ENCODE measurements around the gene CCDC196.

GRCh38 chr14:66539034-66539433 is 52.9 kb downstream of the CCDC196 start:
- TF ChIP-seq POLR2A (IDR thresholded peaks at IDR 0.05; ENCODE audit: extremely low read depth, insufficient read length) (no peak), MYC (IDR thresholded peaks at IDR 0.05; ENCODE audit: low read depth, low read length) (no peak), MAX (IDR thresholded peaks at IDR 0.05; ENCODE audit: low read depth, low read length) (no peak)
- TF ChIP-seq, protein P1, sequence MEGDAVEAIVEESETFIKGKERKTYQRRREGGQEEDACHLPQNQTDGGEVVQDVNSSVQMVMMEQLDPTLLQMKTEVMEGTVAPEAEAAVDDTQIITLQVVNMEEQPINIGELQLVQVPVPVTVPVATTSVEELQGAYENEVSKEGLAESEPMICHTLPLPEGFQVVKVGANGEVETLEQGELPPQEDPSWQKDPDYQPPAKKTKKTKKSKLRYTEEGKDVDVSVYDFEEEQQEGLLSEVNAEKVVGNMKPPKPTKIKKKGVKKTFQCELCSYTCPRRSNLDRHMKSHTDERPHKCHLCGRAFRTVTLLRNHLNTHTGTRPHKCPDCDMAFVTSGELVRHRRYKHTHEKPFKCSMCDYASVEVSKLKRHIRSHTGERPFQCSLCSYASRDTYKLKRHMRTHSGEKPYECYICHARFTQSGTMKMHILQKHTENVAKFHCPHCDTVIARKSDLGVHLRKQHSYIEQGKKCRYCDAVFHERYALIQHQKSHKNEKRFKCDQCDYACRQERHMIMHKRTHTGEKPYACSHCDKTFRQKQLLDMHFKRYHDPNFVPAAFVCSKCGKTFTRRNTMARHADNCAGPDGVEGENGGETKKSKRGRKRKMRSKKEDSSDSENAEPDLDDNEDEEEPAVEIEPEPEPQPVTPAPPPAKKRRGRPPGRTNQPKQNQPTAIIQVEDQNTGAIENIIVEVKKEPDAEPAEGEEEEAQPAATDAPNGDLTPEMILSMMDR (IDR thresholded peaks at IDR 0.05; ENCODE audit: low read depth, low read length) = no peak

All from NB4 (cell line).